ENCODE data around the gene GSG1.

GSG1 gene

GRCh38 chr12:13103391-13104033 lies at the start of gene GSG1:
GSG1 (minus strand) TSS chr12:13103667; CDS start chr12:13103512, 155 bp downstream.
- FAIRE-seq: no peak

DNA sequence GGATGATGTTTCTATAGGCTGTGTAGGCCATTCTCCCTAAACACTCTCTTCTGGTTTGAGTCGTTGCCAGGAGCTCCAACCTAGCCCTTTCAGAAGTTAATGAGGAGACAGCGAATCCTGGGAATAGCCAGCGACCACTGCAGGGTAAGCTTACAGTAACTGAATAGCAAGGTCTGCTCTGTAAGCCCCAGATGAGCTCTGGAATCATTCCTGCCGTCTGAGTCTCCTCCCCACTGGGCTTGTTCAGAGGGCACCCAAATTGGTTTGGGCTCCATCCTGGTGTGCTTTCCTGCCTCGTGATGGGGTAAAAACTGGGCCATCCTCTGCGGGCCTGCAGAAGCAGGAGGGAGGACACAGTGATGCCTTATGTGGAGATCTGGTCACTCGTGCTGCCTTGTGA lies 49.7 kb upstream of the GSG1 start:
- no peak for FAIRE-seq

GRCh38 chr12:13152756-13153155 lies 49.3 kb upstream of the GSG1 start:
- no peak for FAIRE-seq

- FAIRE-seq: no peak
Observed at GRCh38 chr12:13152281-13152680, 48.8 kb upstream of the GSG1 start.

GRCh38 chr12:13149411-13149810 lies 45.9 kb upstream of the GSG1 start:
- no peak for FAIRE-seq

DNA sequence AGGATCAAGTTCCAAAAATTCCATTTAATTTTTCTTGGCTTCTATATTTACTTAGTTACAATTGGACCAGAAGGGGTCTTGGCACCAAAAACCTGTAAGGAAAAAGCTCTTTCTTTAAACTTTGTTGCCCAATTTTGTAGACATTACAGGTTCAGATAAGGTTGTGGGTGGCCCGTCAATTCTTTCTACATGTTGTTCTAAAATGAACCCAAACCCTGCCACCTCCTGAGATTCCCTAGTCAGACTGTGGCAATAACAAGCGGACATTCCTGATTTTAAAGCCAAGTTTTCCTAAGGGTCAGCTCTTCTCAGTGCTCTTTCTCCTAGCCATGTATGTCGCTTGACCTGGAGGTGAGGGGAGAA lies 45.0 kb upstream of the GSG1 start:
- no peak for FAIRE-seq

DNA sequence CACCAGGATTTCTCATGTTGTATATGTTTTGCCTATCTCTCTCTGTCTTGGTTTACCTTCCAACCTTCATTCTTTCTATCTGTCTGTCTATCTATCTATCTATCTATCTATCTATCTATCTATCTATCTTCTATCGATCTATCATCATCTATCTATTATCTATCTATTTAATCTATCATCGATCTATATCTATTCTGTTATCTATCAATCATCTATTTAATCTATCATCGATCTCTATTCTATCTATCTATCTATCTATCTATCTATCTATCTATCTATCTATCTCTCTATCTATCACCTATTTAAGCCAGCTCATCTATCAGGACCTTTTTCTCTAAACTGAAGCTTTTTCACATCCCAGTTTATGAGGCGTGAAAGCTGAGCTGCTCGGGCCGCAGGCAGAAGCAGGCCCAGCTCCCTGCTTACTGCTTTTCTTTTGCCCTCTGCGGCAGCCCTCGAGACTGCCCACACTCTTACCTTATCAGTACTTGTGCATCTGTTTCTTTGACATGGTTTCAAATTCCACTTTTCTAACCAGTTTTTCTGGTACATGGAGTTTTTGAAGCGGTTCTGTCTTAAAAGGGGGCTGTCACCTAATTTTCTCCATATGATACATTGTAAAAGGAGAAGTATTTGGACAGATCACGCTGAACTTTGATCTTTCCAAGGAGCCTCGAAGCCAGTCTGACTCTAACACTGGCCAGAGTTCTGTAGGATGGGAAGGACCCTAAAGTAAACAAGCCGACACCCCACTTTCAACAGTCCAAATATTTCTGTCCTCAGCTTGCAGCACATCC lies 44.4 kb upstream of the GSG1 start:
- FAIRE-seq: no peak

- no peak for FAIRE-seq
Observed at GRCh38 chr12:13146336-13146938, 43.0 kb upstream of the GSG1 start.

GRCh38 chr12:13144266-13144828 lies 40.9 kb upstream of the GSG1 start:
- no peak for FAIRE-seq

GRCh38 chr12:13142747-13143146 lies 39.3 kb upstream of the GSG1 start:
- FAIRE-seq: no peak

- FAIRE-seq: no peak
Observed at GRCh38 chr12:13141686-13142085, 38.2 kb upstream of the GSG1 start.

GRCh38 chr12:13135371-13136178 lies 32.1 kb upstream of the GSG1 start:
- FAIRE-seq: no peak

GRCh38 chr12:13133886-13134285 lies 30.4 kb upstream of the GSG1 start:
- FAIRE-seq: no peak

- no peak for FAIRE-seq
Observed at GRCh38 chr12:13130981-13131380, 27.5 kb upstream of the GSG1 start.

DNA sequence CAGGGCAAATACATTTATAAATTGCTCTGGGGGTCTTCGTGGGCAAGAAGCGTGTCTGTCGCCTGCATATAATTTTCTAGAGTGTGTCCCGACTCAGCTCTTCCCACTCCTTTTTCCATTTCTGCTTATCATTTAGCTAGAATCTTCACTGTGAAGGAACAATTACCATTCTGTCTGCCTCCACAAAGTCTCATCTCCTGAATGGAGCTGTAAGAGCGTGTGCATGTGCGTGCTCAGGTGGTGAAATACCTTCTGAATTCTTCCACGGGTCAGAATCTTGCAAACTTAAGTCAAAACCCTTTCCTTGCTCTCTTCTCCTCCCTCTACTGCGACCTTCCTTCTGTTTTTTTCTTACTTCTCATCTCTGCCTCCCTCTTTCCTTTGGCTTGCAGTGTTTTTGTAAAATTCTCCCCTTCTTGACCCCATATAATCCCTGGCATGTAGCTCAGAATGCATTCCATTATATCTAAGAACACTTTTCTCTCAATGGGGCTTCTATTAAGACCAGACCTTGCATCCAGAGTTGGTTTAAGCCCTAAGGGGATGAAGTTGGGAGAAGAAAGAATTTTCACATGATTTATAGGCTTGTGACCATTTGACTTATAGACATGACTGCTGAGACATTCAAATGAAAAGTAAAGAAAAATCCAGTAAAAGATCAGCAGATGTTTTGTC lies 25.0 kb upstream of the GSG1 start:
- no peak for FAIRE-seq

- no peak for FAIRE-seq
Observed at GRCh38 chr12:13127444-13127843, 24.0 kb upstream of the GSG1 start.

- FAIRE-seq: no peak
Observed at GRCh38 chr12:13126494-13126893, 23.0 kb upstream of the GSG1 start.

DNA sequence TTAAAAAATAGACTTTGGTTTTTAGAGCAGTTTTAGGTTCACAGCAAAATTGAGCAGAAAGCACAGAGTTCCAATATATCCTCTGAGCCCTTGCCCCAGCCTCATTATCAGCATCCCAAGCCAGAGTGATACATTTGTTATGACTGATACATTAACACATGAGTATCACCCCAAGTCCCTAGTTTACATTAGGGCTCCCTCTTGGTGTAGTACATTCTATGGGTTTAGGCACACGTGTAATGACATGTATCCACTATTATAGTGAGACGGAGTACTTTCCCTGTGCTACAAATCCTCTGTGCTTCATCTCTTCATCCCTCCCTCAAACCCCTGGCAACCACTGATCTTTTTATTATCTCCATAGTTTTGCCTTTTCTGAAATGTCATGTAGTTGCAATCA lies 22.5 kb upstream of the GSG1 start:
- FAIRE-seq: no peak

DNA sequence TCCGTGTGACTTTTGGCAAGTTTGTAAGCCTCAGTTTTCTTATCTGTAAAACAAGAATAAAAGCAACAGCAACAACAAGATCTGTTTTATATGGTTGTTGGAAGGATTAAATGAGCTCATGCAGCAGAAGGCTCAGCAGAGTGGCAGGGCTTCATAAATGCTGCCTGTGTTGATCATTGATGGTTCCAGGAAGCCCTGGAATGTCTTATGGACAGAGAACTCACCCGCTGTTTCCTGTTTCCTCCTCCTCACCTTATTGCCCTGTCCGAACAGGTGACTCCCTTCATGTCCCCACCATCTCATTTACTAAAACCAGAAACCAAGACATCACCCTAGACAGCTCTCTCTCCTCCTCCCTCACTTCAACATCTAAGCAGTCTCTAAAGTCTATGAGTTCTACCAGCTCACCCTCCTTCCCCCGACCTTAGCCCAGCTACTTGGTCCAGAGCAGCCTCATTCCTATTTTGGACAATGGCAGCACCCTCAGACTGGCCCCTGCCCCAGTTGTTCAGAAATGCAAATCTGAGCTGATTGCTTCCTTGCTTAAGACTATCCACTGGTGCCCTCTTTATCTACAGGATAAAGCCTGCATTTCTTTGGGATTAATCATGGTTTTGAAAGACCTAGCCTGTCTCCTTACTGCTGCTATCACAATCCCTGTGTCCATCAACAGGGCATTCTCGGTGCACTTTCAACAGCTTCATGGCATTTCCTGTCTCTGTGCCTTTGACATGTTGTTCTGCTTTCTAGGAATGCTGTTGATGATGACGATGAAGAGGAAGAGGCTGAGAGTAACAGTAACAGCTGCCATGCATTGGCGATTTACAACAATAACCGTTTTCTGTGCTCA lies 21.4 kb upstream of the GSG1 start:
- no peak for FAIRE-seq

GRCh38 chr12:13121568-13121967 lies 18.1 kb upstream of the GSG1 start:
- no peak for FAIRE-seq

- no peak for FAIRE-seq
Observed at GRCh38 chr12:13120413-13120812, 16.9 kb upstream of the GSG1 start.

Data from endometrium (tissue), 2 donors.